A549 (cell line): Measurements from ENCODE around the gene SFI1. TPM values are rescaled to one million over a fixed set of nuclear protein-coding genes. Genes with fewer than 3 reads are reported as not detected.

Source experiments
- ATAC-seq, 2 experiments: fragments of 200-7000 bp in 1 of 2; fragments of >200 bp in 1 of 2; cut with Nextera tagmentation in 1 of 2; cut with Tn5 transposase in 1 of 2; 3 replicates each; pipeline versions ENCODE4 v1.8.0 to v1.9.1; 2018 to 2020; ENCODE audit warnings: mild to moderate bottlenecking in 1 of 2, moderate library complexity in 1 of 2
- CTCF ChIA-PET: fragments of 300-600 bp; sonication (Branson Sonifier 250); formaldehyde crosslinking; extraction: SDS; loops from one replicate; lab custom pipeline; 2021; ENCODE audit warnings: antibody characterized with exemption, inconsistent platforms; lab: Yijun Ruan, JAX
- POLR2A ChIA-PET: fragments of 350-600 bp; formaldehyde crosslinking; extraction: SDS; loops from one replicate; lab custom pipeline; 2021; ENCODE audit warnings: antibody characterized with exemption, inconsistent platforms; lab: Yijun Ruan, JAX
- DNase-seq, 2 experiments: peaks; one replicate each; pipeline versions ENCODE4 v3.0.0 to v3.0.0-alpha.2; 2011 to 2016; ENCODE audit warnings: low read depth in 1 of 2, low spot score in 1 of 2
- FAIRE-seq: peaks from 2 replicates; lab custom pipeline; 2011; peaks lifted over from hg19 to GRCh38; lab: Jason Lieb, UNC
- H3K27ac ChIP-seq, 2 experiments: fragments of >200 bp; sonication (Bioruptor Twin); formaldehyde crosslinking; 3 replicates each; pipeline ENCODE4 v1.5.1; 2016 to 2017
- H3K4me1 ChIP-seq: fragments of >200 bp; sonication (Bioruptor Twin); formaldehyde crosslinking; 3 replicates; pipeline ENCODE4 v1.6.1; 2016
- H3K4me2 ChIP-seq: fragments of >200 bp; sonication (Bioruptor Twin); formaldehyde crosslinking; 3 replicates; pipeline ENCODE4 v1.6.1; 2016
- H3K4me3 ChIP-seq: fragments of >200 bp; sonication (Bioruptor Twin); formaldehyde crosslinking; 3 replicates; pipeline ENCODE4 v1.5.1; 2016
- H3K9me3 ChIP-seq: fragments of >200 bp; sonication (Bioruptor Twin); formaldehyde crosslinking; 3 replicates; pipeline ENCODE4 v1.6.1; 2016
- ATOH8 ChIP-seq: fragments of 250-450 bp; sonication (Bioruptor Pico); IDR thresholded peaks from 2 replicates; pipeline ENCODE4 v1.5.0; 2020; ENCODE audit warnings: low read depth, mild to moderate bottlenecking, moderate library complexity
- CEBPB ChIP-seq, 2 experiments: fragments of >200 bp in 1 of 2; sonication (Bioruptor Twin) in 1 of 2; formaldehyde crosslinking in 1 of 2; IDR thresholded peaks; 2 replicates each; pipeline ENCODE4 v1.6.1; 2012 to 2016
- CTCF ChIP-seq: fragments of >200 bp; sonication (Bioruptor Twin); formaldehyde crosslinking; IDR thresholded peaks from 3 replicates; pipeline ENCODE4 v1.5.1; 2016
- HDAC2 ChIP-seq: fragments of 200-600 bp; sonication (generic); IDR thresholded peaks from 2 replicates; pipeline ENCODE4 v1.6.1; 2016
- MAX ChIP-seq: IDR thresholded peaks from 2 replicates; pipeline ENCODE4 v1.6.1; 2012
- MAZ ChIP-seq: fragments of 150-350 bp; IDR thresholded peaks from 2 replicates; pipeline ENCODE4 v1.6.1; 2014; ENCODE audit warnings: antibody characterized with exemption, low read depth, low read length, borderline replicate concordance
- NFE2L2 ChIP-seq: fragments of 150-350 bp; conservative IDR thresholded peaks from 2 replicates; pipeline ENCODE4 v1.6.1; 2014; ENCODE audit warnings: low read length
- NPAS2 ChIP-seq: fragments of 250-450 bp; sonication (Bioruptor Pico); IDR thresholded peaks from 2 replicates; pipeline ENCODE4 v1.8.0; 2022; ENCODE audit warnings: mild to moderate bottlenecking, moderate library complexity, borderline replicate concordance
- NR3C1 ChIP-seq: fragments of >200 bp; sonication (Bioruptor Twin); formaldehyde crosslinking; IDR thresholded peaks from 3 replicates; pipeline ENCODE4 v1.6.1; 2017
- POLR2A ChIP-seq: IDR thresholded peaks from 2 replicates; pipeline ENCODE4 v1.6.1; 2012; ENCODE audit warnings: mild to moderate bottlenecking, low read length
- REST ChIP-seq: fragments of 200-600 bp; sonication (generic); IDR thresholded peaks from 2 replicates; pipeline ENCODE4 v1.6.1; 2016; ENCODE audit warnings: antibody characterized with exemption, mild to moderate bottlenecking, moderate library complexity
- ZNF302 ChIP-seq: fragments of 250-450 bp; sonication (Bioruptor Pico); IDR thresholded peaks from 2 replicates; pipeline ENCODE4 v1.9.0; 2021; ENCODE audit warnings: inconsistent platforms, mild to moderate bottlenecking, moderate library complexity
- WGBS: methylation state at CpG from one replicate; pipeline ENCODE4 v1.1.6; 2017; ENCODE audit errors: missing lambda C conversion rate; 5-methylcytosine and 5-hydroxymethylcytosine counted together
- polyA plus RNA-seq, 4 experiments: library from polyadenylated mRNA; depleted of rRNA in 3 of 4; stranded (reverse); fragments of >200 nt; fragmentation: RNase III in 1 of 4; extraction: RNeasy Plus Mini Kit Qiagen cat#74134 plus additional on column Dnase treatment in 1 of 4; gene quantifications; 2 replicates in 3 of 4; 3 replicates in 1 of 4; pipeline ENCODE4 v1.2.3, GENCODE V29; 2011 to 2017

The SFI1 gene
- polyA plus RNA-seq, 2 of the 4 experiments (the other 2 are of a cell fraction) = 6.8 to 17.9 TPM

GRCh38 chr22:31635638-31636306, 139.4 kb downstream of the SFI1 start:
- CTCF ChIA-PET = interaction anchor here (0.6 to 3.9 kb wide), 4 partner anchors 79 to 335 kb away, joined by 3 to 21 read pairs (median 3); no protein-coding TSS in a partner anchor
- POLR2A ChIA-PET = no interaction called here
- FAIRE-seq = no peak

GRCh38 chr22:31637447-31637890, 141.1 kb downstream of the SFI1 start:
- DNase-seq (no peak), ATAC-seq (no peak), FAIRE-seq (no peak)
- TF ChIP-seq POLR2A = no peak
- no peak for TF ChIP-seq ATOH8 (CRISPR knock-in tag)
- TF ChIP-seq CEBPB (IDR thresholded peaks at IDR 0.05) = no peak
- TF ChIP-seq MAX = no peak
- H3K27ac ChIP-seq = no peak overlapping the region
- H3K9me3 ChIP-seq = no peaks in the 10 kb centered on the region
- H3K4me2 ChIP-seq = no peak overlapping the region
- CTCF ChIA-PET = interaction anchor here (0.5 to 0.8 kb wide), 2 partner anchors 26 to 76 kb away, joined by 3 read pairs; no protein-coding TSS in a partner anchor
- no peaks in the 10 kb centered on the region for H3K4me1 ChIP-seq
- POLR2A ChIA-PET = no interaction called here
- H3K4me3 ChIP-seq = no peak overlapping the region
- WGBS = 89% methylated on average over 10 of the region's 10 CpGs

More at GRCh38 chr22:31635638-31636306, 139.4 kb downstream of the SFI1 start:
- TF ChIP-seq MAZ (no peak), CTCF (no peak), POLR2A (no peak), NFE2L2 (no peak), ZNF302 (no peak), ATOH8 (CRISPR knock-in tag) (no peak), NPAS2 (no peak), HDAC2 (no peak), NR3C1 (no peak), REST (no peak)
- Histone ChIP-seq H3K4me2 (no peak overlapping the region), H3K27ac (no peak overlapping the region), H3K9me3 (no peaks in the 10 kb centered on the region), H3K4me3 (no peak overlapping the region), H3K4me1 (0 out of 3 replicates have a peak, but pooled peaks cover 5% of the 10 kb centered on the region)
- WGBS = 98% methylated on average over 11 of the region's 13 CpGs
- ATAC-seq = no peak
- no peak for DNase-seq
